ENCODE results near the gene CNKSR2. TPM values are rescaled to one million over a fixed set of nuclear protein-coding genes. Genes with fewer than 3 reads are reported as not detected.

CNKSR2 gene
- total RNA-seq, 4 donors from 2014 or later = 0.73 to 1.6 (median 1.1) TPM

GRCh38 chrX:21427086-21427485, 52.9 kb downstream of the CNKSR2 start:
- Histone ChIP-seq H3K4me1 (no peaks in the 10 kb centered on the region), H3K36me3 (no peaks in the 10 kb centered on the region), H3K27me3 (no peaks in the 10 kb centered on the region), H3K9me3 (no peaks in the 10 kb centered on the region), H3K4me3 (no peak overlapping the region), H3K27ac (no peak overlapping the region)
- no peak for DNase-seq (ENCODE audit: low spot score in 2 of 2)
- TF ChIP-seq POLR2AphosphoS5 (IDR thresholded peaks at IDR 0.05) (no peak), POLR2A (IDR thresholded peaks at IDR 0.05) (no peak), CTCF (IDR thresholded peaks at IDR 0.05) (no peak), EP300 (IDR thresholded peaks at IDR 0.05) (no peak)
- WGBS = 80% methylated on average over 2 of the region's 2 CpGs

GRCh38 chrX:21437036-21437435, 62.8 kb downstream of the CNKSR2 start:
- WGBS = 74% methylated on average over 1 of the region's 1 CpG
- H3K27me3 ChIP-seq = no peaks in the 10 kb centered on the region
- no peaks in the 10 kb centered on the region for H3K36me3 ChIP-seq
- no peaks in the 10 kb centered on the region for H3K4me1 ChIP-seq
- no peak for DNase-seq (ENCODE audit: low spot score in 2 of 2)
- TF ChIP-seq POLR2A (IDR thresholded peaks at IDR 0.05) (no peak), POLR2AphosphoS5 (IDR thresholded peaks at IDR 0.05) (no peak)
- no peak overlapping the region for H3K27ac ChIP-seq
- H3K4me3 ChIP-seq = no peak overlapping the region
- no peaks in the 10 kb centered on the region for H3K9me3 ChIP-seq

- H3K4me1 ChIP-seq = no peaks in the 10 kb centered on the region
- H3K36me3 ChIP-seq = no peaks in the 10 kb centered on the region
- 38% methylated on average over 1 of the region's 1 CpG for WGBS
- TF ChIP-seq POLR2A (IDR thresholded peaks at IDR 0.05) = no peak
- TF ChIP-seq EP300 (IDR thresholded peaks at IDR 0.05) = no peak
- TF ChIP-seq POLR2AphosphoS5 (IDR thresholded peaks at IDR 0.05) = no peak
- no peak for TF ChIP-seq CTCF (IDR thresholded peaks at IDR 0.05)
- H3K27ac ChIP-seq = no peak overlapping the region
- H3K4me3 ChIP-seq = no peak overlapping the region
- H3K9me3 ChIP-seq = no peaks in the 10 kb centered on the region
- no peak for DNase-seq (ENCODE audit: low spot score in 2 of 2)
- H3K27me3 ChIP-seq = no peaks in the 10 kb centered on the region
Measured at GRCh38 chrX:21438792-21439191, 64.6 kb downstream of the CNKSR2 start.

GRCh38 chrX:21440911-21441310, 66.7 kb downstream of the CNKSR2 start:
- WGBS = 54% methylated on average over 1 of the region's 1 CpG
- Histone ChIP-seq H3K36me3 (no peaks in the 10 kb centered on the region), H3K27ac (no peak overlapping the region)

GRCh38 chrX:21457718-21458117, 83.5 kb downstream of the CNKSR2 start:
- no peak overlapping the region for H3K27ac ChIP-seq
- no peaks in the 10 kb centered on the region for H3K4me1 ChIP-seq
- no peaks in the 10 kb centered on the region for H3K36me3 ChIP-seq
- no peak for DNase-seq (ENCODE audit: low spot score in 2 of 2)
- H3K27me3 ChIP-seq = no peaks in the 10 kb centered on the region
- H3K9me3 ChIP-seq = no peaks in the 10 kb centered on the region
- no peak overlapping the region for H3K4me3 ChIP-seq
- TF ChIP-seq POLR2A (IDR thresholded peaks at IDR 0.05) = no peak
- TF ChIP-seq CTCF (IDR thresholded peaks at IDR 0.05) = no peak
- no peak for TF ChIP-seq POLR2AphosphoS5 (IDR thresholded peaks at IDR 0.05)
- TF ChIP-seq EP300 (IDR thresholded peaks at IDR 0.05) = no peak

More at GRCh38 chrX:21440911-21441310, 66.7 kb downstream of the CNKSR2 start:
- TF ChIP-seq CTCF (IDR thresholded peaks at IDR 0.05) (no peak), EP300 (IDR thresholded peaks at IDR 0.05) (no peak), POLR2A (IDR thresholded peaks at IDR 0.05) (no peak)
- Histone ChIP-seq H3K27me3 (no peaks in the 10 kb centered on the region), H3K4me1 (no peaks in the 10 kb centered on the region), H3K4me3 (no peak overlapping the region), H3K9me3 (no peaks in the 10 kb centered on the region)
- no peak for DNase-seq (ENCODE audit: low spot score in 2 of 2)

GRCh38 chrX:21469071-21469470, 94.9 kb downstream of the CNKSR2 start:
- no peaks in the 10 kb centered on the region for H3K27me3 ChIP-seq
- no peaks in the 10 kb centered on the region for H3K36me3 ChIP-seq
- TF ChIP-seq EP300 (IDR thresholded peaks at IDR 0.05) (no peak), CTCF (IDR thresholded peaks at IDR 0.05) (no peak), POLR2A (IDR thresholded peaks at IDR 0.05) (no peak), POLR2AphosphoS5 (IDR thresholded peaks at IDR 0.05) (no peak)
- H3K27ac ChIP-seq = no peak overlapping the region
- H3K4me1 ChIP-seq = no peaks in the 10 kb centered on the region
- no peak for DNase-seq (ENCODE audit: low spot score in 2 of 2)
- WGBS = 66% methylated on average over 1 of the region's 1 CpG
- H3K4me3 ChIP-seq = no peak overlapping the region
- no peaks in the 10 kb centered on the region for H3K9me3 ChIP-seq
